NCI-H146 (cell line): ENCODE data around the gene FOS.
"Not testable (repeated sequence)": the region's sequence is repeated elsewhere in the genome, so short reads cannot be mapped to it uniquely, and the experiment has no call there.

Experiments
- DNase-seq: peaks from one replicate; lab custom pipeline; 2025; lab: John Stamatoyannopoulos, UW

The FOS gene

GRCh38 chr14:75277008-75277814 lies 1.4 kb upstream of the FOS start:
- peak; percentile 59 for DNase-seq

- DNase-seq: no peak
These were observed 710 bp upstream of the FOS start for GRCh38 chr14:75277815-75278421.

GRCh38 chr14:75279153-75279762 lies 630 bp downstream of the FOS start:
- peak; percentile 12 for DNase-seq

GRCh38 chr14:75279763-75280290 lies 1.2 kb downstream of the FOS start:
- DNase-seq: no peak

- no peak for DNase-seq
These were observed 1.7 kb downstream of the FOS start for GRCh38 chr14:75280291-75280830.

- DNase-seq: no peak
These were observed 2.4 kb downstream of the FOS start for GRCh38 chr14:75280831-75281653.

GRCh38 chr14:75281654-75282019 lies 3.0 kb downstream of the FOS start:
- DNase-seq: no peak

- no peak for DNase-seq
These were observed 3.5 kb downstream of the FOS start for GRCh38 chr14:75282170-75282554.

GRCh38 chr14:75282555-75283161 lies 4.0 kb downstream of the FOS start:
- DNase-seq: not testable (repeated sequence)

- DNase-seq: no peak
These were observed 4.7 kb downstream of the FOS start for GRCh38 chr14:75283162-75283832.

- no peak for DNase-seq
These were observed 5.4 kb downstream of the FOS start for GRCh38 chr14:75283833-75284563.

GRCh38 chr14:75285331-75285730 lies 6.7 kb downstream of the FOS start:
- DNase-seq: no peak

GRCh38 chr14:75286313-75286712 lies 7.7 kb downstream of the FOS start:
- DNase-seq: no peak

GRCh38 chr14:75289840-75290388 lies 11.3 kb downstream of the FOS start:
- no peak for DNase-seq

GRCh38 chr14:75290851-75291250 lies 12.2 kb downstream of the FOS start:
- no peak for DNase-seq

- no peak for DNase-seq
These were observed 12.7 kb downstream of the FOS start for GRCh38 chr14:75291331-75291730.

- no peak for DNase-seq
These were observed 13.5 kb downstream of the FOS start for GRCh38 chr14:75292101-75292563.

GRCh38 chr14:75292886-75293285 lies 14.3 kb downstream of the FOS start:
- no peak for DNase-seq

GRCh38 chr14:75293920-75294648 lies 15.5 kb downstream of the FOS start:
- DNase-seq: peak; percentile 86
